H9 (cell line): ENCODE data around the gene NAE1. TPM values are rescaled to one million over a fixed set of nuclear protein-coding genes. Genes with fewer than 3 reads are reported as not detected.

Experiments used
- DNase-seq: peaks from one replicate; pipeline ENCODE4 v3.0.0-alpha.2; 2017
- H2AFZ ChIP-seq: one replicate; pipeline ENCODE4 v1.6.1; 2013; ENCODE audit warnings: mild to moderate bottlenecking, low read length, control low read depth, moderate library complexity
- H2AK5ac ChIP-seq: 2 replicates; pipeline ENCODE4 v1.6.1; 2013; ENCODE audit warnings: low read length, control low read depth, mixed read lengths; ENCODE audit not compliant: insufficient read length
- H2BK120ac ChIP-seq: one replicate; pipeline ENCODE4 v1.6.1; 2013; ENCODE audit warnings: low read depth, mild to moderate bottlenecking, low read length, control low read depth, inconsistent platforms; ENCODE audit not compliant: poor library complexity, severe bottlenecking
- H2BK12ac ChIP-seq: 2 replicates; pipeline ENCODE4 v1.6.1; 2013; ENCODE audit warnings: low read length, control low read depth, mixed read lengths, low read depth; ENCODE audit not compliant: insufficient read length
- H2BK15ac ChIP-seq: 2 replicates; pipeline ENCODE4 v1.6.1; 2013; ENCODE audit warnings: low read depth, low read length, control low read depth
- H2BK20ac ChIP-seq: one replicate; pipeline ENCODE4 v1.6.1; 2013; ENCODE audit warnings: low read depth, mild to moderate bottlenecking, low read length, control low read depth, inconsistent platforms; ENCODE audit not compliant: poor library complexity, severe bottlenecking
- H2BK5ac ChIP-seq: 2 replicates; pipeline ENCODE4 v1.6.1; 2013; ENCODE audit warnings: low read length, control low read depth, mixed read lengths; ENCODE audit not compliant: insufficient read length
- H3K14ac ChIP-seq: 2 replicates; pipeline ENCODE4 v1.6.1; 2013; ENCODE audit warnings: low read length, control low read depth; ENCODE audit not compliant: insufficient read depth
- H3K18ac ChIP-seq: 2 replicates; pipeline ENCODE4 v1.6.1; 2013; ENCODE audit warnings: low read depth, mild to moderate bottlenecking, mixed read lengths, low read length, control low read depth; ENCODE audit not compliant: insufficient read length
- H3K23ac ChIP-seq: 2 replicates; pipeline ENCODE4 v1.6.1; 2013; ENCODE audit warnings: low read length, control low read depth, mixed read lengths, low read depth; ENCODE audit not compliant: insufficient read length
- H3K23me2 ChIP-seq: 2 replicates; pipeline ENCODE4 v1.6.1; 2013; ENCODE audit warnings: low read depth, mild to moderate bottlenecking, mixed read lengths, low read length, control low read depth; ENCODE audit not compliant: insufficient read length, poor library complexity, severe bottlenecking
- H3K27ac ChIP-seq: 2 replicates; pipeline ENCODE4 v1.5.1; 2013; ENCODE audit warnings: low read length, control low read depth, mixed read lengths, low read depth; ENCODE audit not compliant: insufficient read length
- H3K27me3 ChIP-seq: 2 replicates; pipeline ENCODE4 v1.6.1; 2013; ENCODE audit warnings: low read length, control low read depth, inconsistent platforms; ENCODE audit not compliant: insufficient read depth
- H3K4ac ChIP-seq: 2 replicates; pipeline ENCODE4 v1.6.1; 2013; ENCODE audit warnings: low read depth, mild to moderate bottlenecking, control low read depth, inconsistent platforms, low read length, moderate library complexity
- H3K4me1 ChIP-seq: 2 replicates; pipeline ENCODE4 v1.6.1; 2013; ENCODE audit warnings: low read length, control low read depth, inconsistent platforms; ENCODE audit not compliant: insufficient read depth
- H3K4me2 ChIP-seq: 2 replicates; pipeline ENCODE4 v1.6.1; 2013; ENCODE audit warnings: low read length, control low read depth, mixed read lengths; ENCODE audit not compliant: insufficient read length, insufficient read depth
- H3K56ac ChIP-seq: 2 replicates; pipeline ENCODE4 v1.6.1; 2013; ENCODE audit warnings: low read depth, mild to moderate bottlenecking, mixed read lengths, low read length, control low read depth; ENCODE audit not compliant: insufficient read length
- H3K79me1 ChIP-seq: 2 replicates; pipeline ENCODE4 v1.6.1; 2013; ENCODE audit warnings: low read depth, mild to moderate bottlenecking, moderate library complexity, low read length, control low read depth, inconsistent platforms; ENCODE audit not compliant: insufficient read depth, poor library complexity, severe bottlenecking
- H3K79me2 ChIP-seq: 2 replicates; pipeline ENCODE4 v1.6.1; 2013; ENCODE audit warnings: low read length, control low read depth, inconsistent platforms; ENCODE audit not compliant: insufficient read depth
- H3K9ac ChIP-seq: 2 replicates; pipeline ENCODE4 v1.6.1; 2013; ENCODE audit warnings: low read length, control low read depth, mixed read lengths; ENCODE audit not compliant: insufficient read length; ENCODE audit errors: extremely low read depth
- H3K9me3 ChIP-seq: one replicate; pipeline ENCODE4 v1.6.1; 2013; ENCODE audit warnings: low read depth, low read length, inconsistent platforms; ENCODE audit not compliant: control insufficient read depth
- H3T11ph ChIP-seq: one replicate; pipeline ENCODE4 v1.6.1; 2013; ENCODE audit warnings: mild to moderate bottlenecking, low read length, control low read depth, inconsistent platforms
- H4K20me1 ChIP-seq: one replicate; pipeline ENCODE4 v1.6.1; 2013; ENCODE audit not compliant: control insufficient read depth, insufficient read length, insufficient read depth
- H4K5ac ChIP-seq: 2 replicates; pipeline ENCODE4 v1.6.1; 2013; ENCODE audit warnings: low read depth, mild to moderate bottlenecking, mixed read lengths, low read length, control low read depth; ENCODE audit not compliant: insufficient read length
- H4K8ac ChIP-seq: replicated peaks from 2 replicates; pipeline ENCODE4 v1.6.1; 2013; ENCODE audit warnings: low read length, control low read depth, mixed read lengths, low read depth; ENCODE audit not compliant: insufficient read length
- H4K91ac ChIP-seq: 2 replicates; pipeline ENCODE4 v1.6.1; 2013; ENCODE audit warnings: low read depth, mild to moderate bottlenecking, moderate library complexity, mixed read lengths, low read length, control low read depth; ENCODE audit not compliant: insufficient read length
- H3K27ac Mint-ChIP-seq, 3 experiments: 2 replicates in 2 of 3; 3 replicates in 1 of 3; pipeline ENCODE4 v1.8.0; 2020 to 2021; ENCODE audit warnings: mixed read lengths in 3 of 3, mild to moderate bottlenecking in 1 of 3, moderate library complexity in 1 of 3
- H3K27me3 Mint-ChIP-seq: 2 replicates; pipeline ENCODE4 v1.8.0; 2021; ENCODE audit warnings: low read depth, mild to moderate bottlenecking, moderate library complexity, mixed read lengths
- H3K36me3 Mint-ChIP-seq, 3 experiments: 2 replicates in 2 of 3; 3 replicates in 1 of 3; pipeline ENCODE4 v1.8.0; 2020 to 2021; ENCODE audit warnings: low read depth in 3 of 3, mixed read lengths in 3 of 3; ENCODE audit not compliant: insufficient read depth in 1 of 3
- H3K4me1 Mint-ChIP-seq, 2 experiments: 2 replicates each; pipeline ENCODE4 v1.8.0; 2020; ENCODE audit warnings: mixed read lengths in 2 of 2
- H3K4me3 Mint-ChIP-seq, 2 experiments: 2 replicates in 1 of 2; 3 replicates in 1 of 2; pipeline ENCODE4 v1.8.0; 2020 to 2021; ENCODE audit warnings: mild to moderate bottlenecking in 2 of 2, mixed read lengths in 2 of 2, moderate library complexity in 1 of 2
- H3K9me3 Mint-ChIP-seq, 2 experiments: 2 replicates in 1 of 2; 3 replicates in 1 of 2; pipeline ENCODE4 v1.8.0; 2020; ENCODE audit warnings: mild to moderate bottlenecking in 2 of 2, mixed read lengths in 2 of 2, moderate library complexity in 1 of 2
- WGBS: extraction: QIAGEN DNeasy Blood & Tissue Kit; methylation state at CpG from one replicate; pipeline ENCODE4 v1.1.7; 2013; ENCODE audit warnings: missing lambda C conversion rate, low lambda C conversion rate, mixed read lengths; ENCODE audit not compliant: insufficient read length; ENCODE audit errors: extremely low coverage; 5-methylcytosine and 5-hydroxymethylcytosine counted together
- total RNA-seq: library from RNA; stranded (reverse); gene quantifications from 2 replicates; pipeline ENCODE4 v1.2.1, GENCODE V29; 2021
- TF ChIP-seq, protein P1 (sequence below): fragments of 200-600 bp; sonication (generic); conservative IDR thresholded peaks from 3 replicates; pipeline ENCODE4 v1.8.0; 2021; ENCODE audit warnings: antibody characterized with exemption, mild to moderate bottlenecking

The NAE1 gene
- total RNA-seq, 1 experiment from 2014 or later: 144 TPM

DNA sequence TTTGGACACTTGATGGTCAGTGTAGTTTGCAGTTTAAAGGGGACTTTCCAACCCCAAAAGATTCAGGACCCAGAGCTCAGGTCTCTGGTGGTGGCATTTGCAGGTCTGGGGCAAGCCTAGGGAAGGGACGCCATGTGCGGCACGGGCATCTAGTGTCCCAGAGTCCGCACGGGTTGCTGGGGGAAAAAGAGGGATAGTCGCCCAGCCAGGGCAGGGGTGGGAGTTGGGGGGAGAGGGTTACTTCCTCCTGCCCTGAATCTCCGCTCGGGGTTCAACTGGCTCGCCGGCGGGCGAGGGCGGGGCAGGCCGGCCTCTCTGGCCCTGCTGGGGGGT lies 13.2 kb upstream of the NAE1 start:
- Histone ChIP-seq H4K91ac (no peak overlapping the region), H3K18ac (no peak overlapping the region), H2BK120ac (no peak overlapping the region), H2BK20ac (no peak overlapping the region), H3K79me2 (no peaks in the 10 kb centered on the region), H4K5ac (no peak overlapping the region), H2AK5ac (no peak overlapping the region), H3K23me2 (peaks cover 13% of the 10 kb centered on the region), H3K4me1 (no peaks in the 10 kb centered on the region; the same call in 1 of the 2 replicates), H2BK12ac (no peak overlapping the region), H4K20me1 (no peaks in the 10 kb centered on the region), H2BK5ac (no peak overlapping the region), H3K27me3 (peaks cover 17% of the 10 kb centered on the region), H3K56ac (no peak overlapping the region), H2AFZ (peak overlapping the region; percentile 50), H3K4me2 (peak overlapping the region; percentile 67), H3K27ac (no peak overlapping the region), H2BK15ac (no peak overlapping the region), H3K9ac (no peak overlapping the region), H3K23ac (no peak overlapping the region), H3K9me3 (no peaks in the 10 kb centered on the region), H3K79me1 (no peaks in the 10 kb centered on the region), H3T11ph (no peak overlapping the region), H3K14ac (no peak overlapping the region), H3K4ac (no peak overlapping the region), H4K8ac (no peak overlapping the region)
- Mint-ChIP-seq H3K9me3 (no peaks in the 10 kb centered on the region), H3K27me3 (peaks cover 91% of the 10 kb centered on the region), H3K4me3 (peak overlapping the region; percentile 68 to 81), H3K4me1 (peaks cover 2 to 16% of the 10 kb centered on the region in 2 experiments; a peak in 3 of 4 replicates), H3K36me3 (no peaks in the 10 kb centered on the region; a peak in 1 of 7 replicates), H3K27ac (no peak overlapping the region)
- no CpG with 5 or more reads among the region's 14 CpGs for WGBS
- TF ChIP-seq, protein P1, sequence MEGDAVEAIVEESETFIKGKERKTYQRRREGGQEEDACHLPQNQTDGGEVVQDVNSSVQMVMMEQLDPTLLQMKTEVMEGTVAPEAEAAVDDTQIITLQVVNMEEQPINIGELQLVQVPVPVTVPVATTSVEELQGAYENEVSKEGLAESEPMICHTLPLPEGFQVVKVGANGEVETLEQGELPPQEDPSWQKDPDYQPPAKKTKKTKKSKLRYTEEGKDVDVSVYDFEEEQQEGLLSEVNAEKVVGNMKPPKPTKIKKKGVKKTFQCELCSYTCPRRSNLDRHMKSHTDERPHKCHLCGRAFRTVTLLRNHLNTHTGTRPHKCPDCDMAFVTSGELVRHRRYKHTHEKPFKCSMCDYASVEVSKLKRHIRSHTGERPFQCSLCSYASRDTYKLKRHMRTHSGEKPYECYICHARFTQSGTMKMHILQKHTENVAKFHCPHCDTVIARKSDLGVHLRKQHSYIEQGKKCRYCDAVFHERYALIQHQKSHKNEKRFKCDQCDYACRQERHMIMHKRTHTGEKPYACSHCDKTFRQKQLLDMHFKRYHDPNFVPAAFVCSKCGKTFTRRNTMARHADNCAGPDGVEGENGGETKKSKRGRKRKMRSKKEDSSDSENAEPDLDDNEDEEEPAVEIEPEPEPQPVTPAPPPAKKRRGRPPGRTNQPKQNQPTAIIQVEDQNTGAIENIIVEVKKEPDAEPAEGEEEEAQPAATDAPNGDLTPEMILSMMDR: no peak
- DNase-seq: peak; percentile 60
